KBM-7 (cell line): ENCODE measurements around the gene MRPL14.

Experiments
- DNase-seq: peaks from one replicate; pipeline ENCODE4 v3.0.0-alpha.2; 2015
- in situ Hi-C: fragments of 300-500 bp; cut with MboI; formaldehyde crosslinking; loops from 2 replicates; pipeline ENCODE4 v1.14.3; 2020; ENCODE audit warnings: low sequenced_read_pairs, low pct_unique_long_range_greater_than_20kb, mixed read lengths

The MRPL14 gene

GRCh38 chr6:44087623-44088022 is 39.6 kb downstream of the MRPL14 start:
- in situ Hi-C loops, result no loop called here
- no peak for DNase-seq

DNA sequence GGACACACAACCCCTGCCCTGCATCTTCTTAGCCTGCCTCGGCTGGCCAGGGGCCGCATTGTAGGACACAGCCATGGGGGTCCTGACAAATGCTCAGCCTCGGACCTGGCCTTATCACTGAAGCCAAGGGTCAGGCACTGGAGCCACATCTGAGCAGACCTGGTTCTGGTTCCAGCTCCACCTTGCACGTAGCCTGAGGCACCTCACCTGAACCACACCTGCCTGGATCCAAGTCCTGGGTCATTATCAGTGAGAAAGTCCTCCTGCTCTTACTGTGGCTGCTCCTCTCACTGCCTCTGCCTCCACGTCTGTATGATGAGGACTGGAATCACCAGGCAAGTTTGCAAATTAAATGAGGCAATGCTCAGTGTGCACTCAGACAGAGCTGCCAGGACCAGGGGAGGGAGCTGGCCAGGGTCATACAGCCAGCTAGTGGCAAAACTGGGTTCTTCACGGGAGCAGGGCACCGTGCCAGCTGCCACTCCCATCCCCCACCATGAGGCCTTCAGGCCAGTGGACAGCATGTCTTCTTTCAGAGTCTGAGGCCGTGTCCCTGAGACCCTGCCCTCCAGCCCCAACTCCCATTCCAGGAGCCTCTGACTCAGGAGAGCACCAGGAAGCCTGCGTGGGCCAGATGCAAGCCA is 40.2 kb downstream of the MRPL14 start:
- in situ Hi-C loops, result no loop called here
- DNase-seq, result no peak

GRCh38 chr6:44085219-44085618 is 42.0 kb downstream of the MRPL14 start:
- in situ Hi-C loops, result no loop called here
- DNase-seq, result no peak

- DNase-seq, result no peak
- in situ Hi-C loops, result no loop called here
These were observed 42.8 kb downstream of the MRPL14 start for GRCh38 chr6:44084231-44085014.

DNA sequence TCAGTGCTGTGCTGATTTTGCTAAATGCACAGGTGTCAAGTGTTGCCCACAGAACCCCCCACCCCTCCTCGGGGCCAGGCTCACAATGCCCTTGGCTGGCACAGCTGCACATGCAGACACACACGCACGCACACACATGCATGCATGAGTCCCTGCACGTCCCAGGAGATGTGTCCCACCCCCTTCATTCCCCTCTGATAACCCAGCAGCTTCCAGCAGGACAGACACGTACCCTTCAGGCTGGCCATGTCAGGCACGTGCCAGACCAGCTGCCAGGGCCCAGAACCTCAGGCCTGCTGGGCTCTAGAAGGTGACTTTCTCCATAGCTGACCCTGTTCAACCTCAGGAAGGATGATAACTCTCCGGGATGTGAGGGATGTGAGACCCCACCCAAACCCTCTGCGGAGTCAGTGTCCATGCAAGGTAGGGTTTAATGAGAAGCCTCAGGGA is 44.4 kb downstream of the MRPL14 start:
- in situ Hi-C loops, result no loop called here
- DNase-seq, result no peak

DNA sequence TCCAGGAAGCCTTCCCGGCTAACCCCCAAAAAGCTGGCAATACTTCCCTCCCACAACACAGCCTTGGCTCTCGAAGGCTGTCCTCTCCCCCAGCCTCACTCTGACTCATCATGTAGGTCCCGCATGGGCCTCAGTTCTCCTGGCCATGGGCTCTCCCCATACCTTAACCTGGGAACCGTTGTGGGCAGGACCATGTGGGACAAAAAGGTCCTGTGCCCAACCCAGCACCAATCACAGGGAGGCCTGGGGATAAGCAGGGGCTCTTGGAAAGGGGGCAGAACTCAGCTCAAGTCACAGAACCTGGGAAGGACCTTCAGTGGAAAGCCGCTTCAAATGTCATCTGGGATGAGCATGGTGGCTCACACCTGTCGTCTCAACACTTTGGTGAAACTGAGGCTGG is 45.5 kb downstream of the MRPL14 start:
- DNase-seq, result no peak
- in situ Hi-C loops, result no loop called here

DNA sequence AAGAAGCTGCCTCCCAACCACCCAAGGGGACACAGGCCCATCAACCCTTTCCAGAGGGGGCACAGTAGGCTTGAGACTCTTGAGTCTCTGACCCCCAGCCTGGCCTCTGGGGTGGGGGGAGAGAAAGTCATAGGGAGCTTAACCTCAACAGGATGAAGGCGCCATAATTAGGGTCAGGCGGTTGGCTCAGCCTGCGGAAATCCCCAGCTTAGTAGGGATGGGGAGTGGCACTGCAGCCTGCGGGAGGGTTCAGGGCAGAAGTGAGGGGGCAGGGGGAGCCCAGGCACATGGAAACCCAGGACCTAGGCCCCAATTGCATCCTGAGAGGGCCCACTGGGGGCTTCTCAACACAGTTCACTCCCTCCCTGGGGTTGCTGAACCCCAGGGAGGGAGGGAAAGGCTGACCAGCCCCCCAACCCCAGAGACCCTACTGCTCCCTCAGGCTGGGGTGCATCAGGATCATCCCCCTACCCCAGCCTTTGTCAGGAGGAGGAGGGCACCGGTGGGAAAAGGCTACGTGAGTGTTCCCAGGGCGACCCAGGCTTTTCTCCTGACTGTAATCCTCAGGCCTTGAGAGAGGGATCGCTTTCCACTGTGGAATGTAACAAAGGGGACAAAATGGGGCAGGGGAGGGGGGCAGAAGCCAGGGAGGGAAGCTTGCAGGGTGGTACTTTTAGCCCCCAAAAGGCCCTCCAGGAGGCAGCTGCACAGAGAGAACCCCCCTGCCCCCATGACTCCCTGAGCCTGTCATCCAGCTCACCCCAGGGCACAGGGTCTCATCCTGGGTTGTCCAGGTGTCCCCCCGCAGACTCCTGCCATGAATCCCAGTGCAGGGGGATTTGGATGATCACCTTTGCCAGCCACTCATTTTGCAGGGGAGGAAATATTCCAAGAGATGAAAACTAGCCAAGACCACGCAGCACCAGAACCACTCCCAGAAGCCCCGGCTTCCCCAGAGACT is 46.4 kb downstream of the MRPL14 start:
- in situ Hi-C loops, result no loop called here
- DNase-seq, result no peak

GRCh38 chr6:44079672-44080071 is 47.6 kb downstream of the MRPL14 start:
- no peak for DNase-seq
- in situ Hi-C loops, result no loop called here

- in situ Hi-C loops, result no loop called here
- DNase-seq, result peak; percentile 91
These were observed 48.2 kb downstream of the MRPL14 start for GRCh38 chr6:44078827-44079671.

GRCh38 chr6:44078219-44078826 is 48.9 kb downstream of the MRPL14 start:
- in situ Hi-C loops, result no loop called here

DNA sequence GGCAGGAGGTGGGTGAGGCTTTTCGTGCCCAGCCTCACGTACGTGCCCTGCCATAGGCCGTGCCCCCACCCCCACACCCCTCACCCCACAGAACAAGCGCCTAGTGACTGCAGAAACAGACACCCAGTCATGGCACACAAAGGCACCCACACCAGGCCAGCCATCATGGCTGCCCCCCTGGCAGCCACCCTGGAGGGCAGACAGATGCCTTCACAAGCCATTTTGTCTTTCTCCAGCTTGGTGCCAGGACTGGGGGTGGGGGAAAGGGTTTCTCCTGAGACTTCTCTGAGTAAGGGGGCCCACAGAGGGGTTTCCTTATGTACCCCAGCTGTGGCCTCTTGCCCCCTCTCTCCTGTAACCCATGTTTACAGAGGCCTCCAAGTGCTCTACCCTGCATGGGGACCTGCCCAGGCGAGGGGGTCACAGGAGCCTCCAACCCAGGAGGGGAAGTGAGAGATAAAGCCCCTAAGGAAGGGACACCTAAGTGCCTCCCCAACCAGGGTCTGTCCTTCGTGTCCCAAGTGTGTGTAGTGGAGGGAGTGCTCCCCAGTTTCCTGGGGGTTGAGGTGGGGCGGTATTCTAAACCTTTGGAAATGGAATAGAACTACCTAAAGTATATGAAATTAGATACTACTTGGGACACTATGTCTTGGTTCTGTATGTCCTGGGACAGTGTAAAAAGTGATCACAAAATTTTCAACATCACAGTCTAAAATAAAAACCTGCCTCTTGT is 49.9 kb downstream of the MRPL14 start:
- in situ Hi-C loops, result no loop called here
- no peak for DNase-seq

More at GRCh38 chr6:44078219-44078826, 48.9 kb downstream of the MRPL14 start:
- no peak for DNase-seq

DNA sequence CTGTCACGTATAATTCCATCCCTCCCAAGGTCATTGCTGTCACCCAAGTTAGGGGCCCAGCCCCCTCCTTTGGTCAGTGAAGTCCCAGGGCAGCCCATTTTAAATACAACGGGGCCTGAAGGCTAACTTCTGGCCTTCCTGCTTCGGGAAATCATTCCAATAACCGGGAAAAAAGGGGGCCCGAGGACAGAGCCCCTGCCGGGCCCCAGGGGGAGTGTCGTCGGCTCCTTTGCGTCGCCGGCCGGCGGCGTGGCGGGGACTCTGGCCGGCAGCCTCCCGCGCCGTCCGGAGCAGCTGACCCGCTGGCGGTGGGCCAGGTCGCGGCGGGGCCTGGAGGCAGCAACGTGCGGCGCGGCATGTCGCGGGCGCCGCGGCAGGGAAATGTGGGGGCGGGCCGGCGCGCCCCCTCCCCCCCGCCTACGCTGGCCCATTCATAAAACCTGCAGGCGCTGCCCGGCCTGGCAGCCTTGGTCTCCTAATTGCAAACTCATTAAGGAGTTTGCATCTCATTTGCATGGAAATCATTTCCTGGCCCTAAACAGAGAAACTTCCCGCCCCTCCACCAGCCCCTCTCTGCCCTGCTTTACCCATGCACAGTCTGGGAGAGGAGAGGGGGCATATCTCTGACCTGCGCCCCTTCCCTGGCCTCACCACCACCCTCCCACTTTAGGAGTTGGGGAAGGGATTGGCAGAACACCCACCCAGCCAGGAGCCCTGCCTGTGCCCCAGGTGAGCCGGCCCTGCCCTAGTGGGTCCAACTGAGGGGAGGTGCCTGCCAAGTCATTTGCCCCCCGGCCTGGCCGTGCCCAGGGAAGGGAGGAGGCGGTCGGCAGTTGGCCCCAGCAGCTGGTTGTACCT is 50.7 kb downstream of the MRPL14 start:
- in situ Hi-C loops, result no loop called here
- no peak for DNase-seq

- in situ Hi-C loops, result no loop called here
- DNase-seq, result no peak
These were observed 51.5 kb downstream of the MRPL14 start for GRCh38 chr6:44075647-44076355.

DNA sequence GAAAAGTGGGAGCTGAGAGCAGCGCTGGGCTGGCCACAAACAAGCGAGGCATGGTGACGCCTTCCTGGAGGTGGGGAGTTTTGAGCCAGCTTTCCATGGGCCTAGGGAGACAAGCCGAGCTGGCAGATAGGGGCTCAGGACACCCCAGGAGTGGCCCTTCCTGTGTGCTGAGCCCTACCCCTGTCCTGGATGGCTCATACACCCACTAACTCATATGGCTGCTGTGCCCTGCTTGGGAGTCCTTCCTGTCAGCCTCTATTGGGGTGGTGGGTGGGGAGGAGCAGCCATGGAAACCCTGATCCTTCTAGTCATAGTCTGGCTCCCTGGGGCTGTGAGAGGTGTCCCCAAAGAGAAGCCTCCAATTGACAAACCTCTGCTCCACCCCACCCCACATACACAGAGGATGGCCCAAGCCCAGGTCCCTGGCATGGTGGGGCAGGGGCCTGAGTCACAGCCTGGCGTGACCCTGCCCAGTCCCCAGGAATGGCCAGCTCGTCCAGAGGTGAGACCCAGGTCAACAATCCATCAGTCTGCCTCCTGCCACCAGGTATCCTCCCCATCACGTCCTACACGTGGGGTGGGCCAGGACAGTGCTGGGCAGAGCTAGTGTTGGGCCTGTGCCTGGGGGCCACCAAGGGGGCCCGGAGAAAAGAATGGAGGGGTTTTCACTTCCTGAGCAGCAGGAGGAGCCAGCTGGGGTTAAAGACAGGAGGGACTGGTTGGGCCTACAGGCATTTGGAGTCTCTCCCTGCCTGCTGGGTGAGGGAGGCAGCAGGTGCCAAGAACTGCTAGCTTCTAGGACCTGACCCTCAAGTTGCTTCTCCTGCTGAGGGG is 52.2 kb downstream of the MRPL14 start:
- in situ Hi-C loops, result no loop called here
- no peak for DNase-seq

- in situ Hi-C loops, result no loop called here
- peak; percentile 86 for DNase-seq
These were observed 52.8 kb downstream of the MRPL14 start for GRCh38 chr6:44074439-44074812.
